M059J (cell line): Measurements from ENCODE around the gene PPP1CB. TPM values are rescaled to one million over a fixed set of nuclear protein-coding genes. Genes with fewer than 3 reads are reported as not detected.
"Not testable (repeated sequence)": the region's sequence is repeated elsewhere in the genome, so short reads cannot be mapped to it uniquely, and the experiment has no call there.

ENCODE experiments used
- DNase-seq: peaks from one replicate; pipeline ENCODE4 v3.0.0-alpha.2; 2012; ENCODE audit warnings: low read depth
- total RNA-seq: library from RNA; depleted of rRNA; stranded (reverse); fragments of >200 nt; shearing (Covaris generic); gene quantifications from 2 replicates; pipeline ENCODE4 v1.2.3, GENCODE V29; 2014; rRNA removed

Gene PPP1CB
- 113 and 163 TPM in 2 replicates for total RNA-seq

- DNase-seq = peak; percentile 94
Measured at GRCh38 chr2:28751252-28751955, at the start of gene PPP1CB. Gene PPP1CB, plus strand, starts transcription at chr2:28751830. Its CDS starts 295 bp downstream, at chr2:28752125.

- no peak for DNase-seq
Measured at GRCh38 chr2:28702415-28702861, 49.2 kb upstream of the PPP1CB start.

GRCh38 chr2:28702878-28703277 is 48.8 kb upstream of the PPP1CB start:
- DNase-seq = no peak

- DNase-seq = no peak
Measured at GRCh38 chr2:28704621-28705020, 47.0 kb upstream of the PPP1CB start.

- no peak for DNase-seq
Measured at GRCh38 chr2:28705751-28706440, 45.7 kb upstream of the PPP1CB start.

- DNase-seq = no peak
Measured at GRCh38 chr2:28707592-28707991, 44.0 kb upstream of the PPP1CB start.

- no peak for DNase-seq
Measured at GRCh38 chr2:28709101-28709500, 42.5 kb upstream of the PPP1CB start.

GRCh38 chr2:28710545-28710944 is 41.1 kb upstream of the PPP1CB start:
- DNase-seq = no peak

GRCh38 chr2:28713577-28714298 is 37.9 kb upstream of the PPP1CB start:
- DNase-seq = peak; percentile 69

- DNase-seq = peak; percentile 95
Measured at GRCh38 chr2:28716265-28716865, 35.3 kb upstream of the PPP1CB start.

GRCh38 chr2:28717339-28717758 is 34.3 kb upstream of the PPP1CB start:
- DNase-seq = peak; percentile 83

GRCh38 chr2:28720345-28720744 is 31.3 kb upstream of the PPP1CB start:
- no peak for DNase-seq

- no peak for DNase-seq
Measured at GRCh38 chr2:28721601-28722191, 29.9 kb upstream of the PPP1CB start.

GRCh38 chr2:28725021-28725711 is 26.5 kb upstream of the PPP1CB start:
- no peak for DNase-seq

- no peak for DNase-seq
Measured at GRCh38 chr2:28726177-28726576, 25.5 kb upstream of the PPP1CB start.

- peak; percentile 18 for DNase-seq
Measured at GRCh38 chr2:28729698-28730097, 21.9 kb upstream of the PPP1CB start.

- DNase-seq = no peak
Measured at GRCh38 chr2:28730641-28731146, 20.9 kb upstream of the PPP1CB start.

- DNase-seq = no peak
Measured at GRCh38 chr2:28735511-28735910, 16.1 kb upstream of the PPP1CB start.

GRCh38 chr2:28736034-28736433 is 15.6 kb upstream of the PPP1CB start:
- peak; percentile 77 for DNase-seq

- DNase-seq = no peak
Measured at GRCh38 chr2:28737655-28738054, 14.0 kb upstream of the PPP1CB start.

GRCh38 chr2:28742619-28743018 is 9.0 kb upstream of the PPP1CB start:
- DNase-seq = not testable (repeated sequence)
